GM12874 (cell line): ENCODE measurements around the gene AGAP1.

ENCODE experiments used
- CTCF ChIP-seq: IDR thresholded peaks from 2 replicates; pipeline ENCODE4 v1.5.1; 2011; ENCODE audit warnings: low read depth, mild to moderate bottlenecking, control low read depth, low read length, moderate library complexity; ENCODE audit not compliant: insufficient read depth

Gene AGAP1

GRCh38 chr2:236168110-236169080 lies 674.6 kb downstream of the AGAP1 start, which contains the start of gene GBX2:
Gene GBX2, minus strand, starts transcription at chr2:236168386. Its CDS starts 415 bp downstream, at chr2:236167971.
- TF ChIP-seq CTCF: no peak

GRCh38 chr2:236169151-236169721 lies 675.4 kb downstream of the AGAP1 start:
- TF ChIP-seq CTCF: no peak

GRCh38 chr2:236169741-236170589 lies 676.1 kb downstream of the AGAP1 start:
- no peak for TF ChIP-seq CTCF

- no peak for TF ChIP-seq CTCF
These were observed 676.8 kb downstream of the AGAP1 start for GRCh38 chr2:236170590-236171165.

GRCh38 chr2:236171181-236171679 lies 677.4 kb downstream of the AGAP1 start:
- TF ChIP-seq CTCF: no peak

- TF ChIP-seq CTCF: no peak
These were observed 677.9 kb downstream of the AGAP1 start for GRCh38 chr2:236171680-236172254.
